IMR-90 (cell line): ENCODE data around the gene LTO1. TPM values are rescaled to one million over a fixed set of nuclear protein-coding genes. Genes with fewer than 3 reads are reported as not detected.

Experiments used
- ATAC-seq: fragments of 200-7000 bp; cut with Tn5 transposase; 2 replicates; pipeline ENCODE4 v1.9.1; 2020; ENCODE audit warnings: low read depth, mild to moderate bottlenecking, moderate library complexity
- BruUV-seq: library from RNA; stranded (reverse); fragments of 400-500 nt; replicated peaks from 2 replicates; lab custom pipeline; 2021; lab: Mats Ljungman, UMichigan
- CTCF ChIA-PET: fragments of 300-600 bp; formaldehyde crosslinking; extraction: SDS; loops from one replicate; lab custom pipeline; 2021; ENCODE audit warnings: antibody characterized with exemption; lab: Yijun Ruan, JAX
- POLR2A ChIA-PET: fragments of 300-600 bp; sonication (Branson Sonifier 250); formaldehyde crosslinking; loops from one replicate; lab custom pipeline; 2022; ENCODE audit warnings: antibody characterized with exemption; ENCODE audit not compliant: unreplicated experiment; lab: Charles Lee
- DNase-seq: peaks from one replicate; pipeline ENCODE4 v3.0.0; 2013
- H2AFZ ChIP-seq: replicated peaks from 2 replicates; pipeline ENCODE3; 2013; ENCODE audit warnings: low read length, mild to moderate bottlenecking; ENCODE audit not compliant: poor library complexity
- H2AK5ac ChIP-seq: 2 replicates; pipeline ENCODE4 v1.6.1; 2013; ENCODE audit warnings: low read depth, low read length, inconsistent platforms
- H2AK9ac ChIP-seq: replicated peaks from 2 replicates; pipeline ENCODE3; 2013; ENCODE audit warnings: mild to moderate bottlenecking, low read depth, low read length, moderate library complexity; ENCODE audit not compliant: poor library complexity
- H2BK120ac ChIP-seq: 2 replicates; pipeline ENCODE4 v1.6.1; 2013; ENCODE audit warnings: low read depth, low read length, inconsistent platforms
- H2BK15ac ChIP-seq: 3 replicates; pipeline ENCODE4 v1.6.1; 2013; ENCODE audit warnings: low read depth, low read length, inconsistent platforms
- H2BK20ac ChIP-seq: 2 replicates; pipeline ENCODE4 v1.6.1; 2013; ENCODE audit warnings: low read depth, mild to moderate bottlenecking, inconsistent platforms, low read length, moderate library complexity
- H2BK5ac ChIP-seq: 2 replicates; pipeline ENCODE4 v1.6.1; 2013; ENCODE audit warnings: mild to moderate bottlenecking, low read depth, low read length, inconsistent platforms; ENCODE audit not compliant: poor library complexity, severe bottlenecking
- H3K14ac ChIP-seq: replicated peaks from 2 replicates; pipeline ENCODE4 v1.6.1; 2013; ENCODE audit warnings: low read depth, low read length, inconsistent platforms
- H3K18ac ChIP-seq: 2 replicates; pipeline ENCODE4 v1.6.1; 2013; ENCODE audit warnings: low read depth, low read length, control low read depth
- H3K23ac ChIP-seq: 2 replicates; pipeline ENCODE4 v1.6.1; 2013; ENCODE audit warnings: low read depth, low read length, inconsistent platforms
- H3K27ac ChIP-seq: 2 replicates; pipeline ENCODE4 v1.5.1; 2013; ENCODE audit warnings: mild to moderate bottlenecking, control low read depth, low read length; ENCODE audit not compliant: insufficient read depth
- H3K27me3 ChIP-seq: 2 replicates; pipeline ENCODE4 v1.6.1; 2013; ENCODE audit warnings: low read length; ENCODE audit not compliant: control insufficient read depth, insufficient read depth
- H3K36me3 ChIP-seq: 2 replicates; pipeline ENCODE4 v1.6.1; 2013; ENCODE audit warnings: low read length, mixed read lengths; ENCODE audit not compliant: control insufficient read depth, insufficient read depth
- H3K4ac ChIP-seq: 2 replicates; pipeline ENCODE4 v1.6.1; 2013; ENCODE audit warnings: low read depth, low read length, inconsistent platforms
- H3K4me1 ChIP-seq: 2 replicates; pipeline ENCODE4 v1.6.1; 2013; ENCODE audit warnings: low read length, mixed read lengths; ENCODE audit not compliant: control insufficient read depth, insufficient read depth
- H3K4me2 ChIP-seq: 2 replicates; pipeline ENCODE4 v1.6.1; 2013; ENCODE audit warnings: low read depth, mild to moderate bottlenecking, control low read depth, low read length, moderate library complexity
- H3K4me3 ChIP-seq: 2 replicates; pipeline ENCODE4 v1.5.1; 2013; ENCODE audit warnings: low read depth, mild to moderate bottlenecking, control low read depth, low read length, moderate library complexity; ENCODE audit not compliant: insufficient read depth
- H3K56ac ChIP-seq: 2 replicates; pipeline ENCODE4 v1.6.1; 2013; ENCODE audit warnings: low read length, inconsistent platforms; ENCODE audit not compliant: insufficient read depth; ENCODE audit errors: extremely low read depth
- H3K79me1 ChIP-seq, 2 experiments: 2 replicates each; pipeline ENCODE4 v1.6.1; 2013; ENCODE audit warnings: low read length in 2 of 2, inconsistent platforms in 1 of 2, low read depth in 1 of 2
- H3K9ac ChIP-seq: 2 replicates; pipeline ENCODE4 v1.6.1; 2013; ENCODE audit warnings: low read depth, low read length, control low read depth
- H3K9me1 ChIP-seq: 2 replicates; pipeline ENCODE4 v1.6.1; 2013; ENCODE audit warnings: low read length, inconsistent platforms; ENCODE audit not compliant: insufficient read depth
- H3K9me3 ChIP-seq: 2 replicates; pipeline ENCODE4 v1.6.1; 2013; ENCODE audit warnings: low read length; ENCODE audit not compliant: control insufficient read depth, insufficient read depth
- H4K20me1 ChIP-seq: 2 replicates; pipeline ENCODE4 v1.6.1; 2013; ENCODE audit warnings: low read length, inconsistent platforms; ENCODE audit not compliant: insufficient read depth
- H4K5ac ChIP-seq: 2 replicates; pipeline ENCODE4 v1.6.1; 2013; ENCODE audit warnings: mild to moderate bottlenecking, low read depth, low read length, control low read depth
- H4K8ac ChIP-seq, 2 experiments: 2 replicates each; pipeline ENCODE4 v1.6.1; 2013; ENCODE audit warnings: low read depth in 2 of 2, low read length in 2 of 2, control low read depth in 1 of 2, inconsistent platforms in 1 of 2
- H4K91ac ChIP-seq: 2 replicates; pipeline ENCODE4 v1.6.1; 2013; ENCODE audit warnings: low read depth, low read length, inconsistent platforms; ENCODE audit not compliant: insufficient read depth
- BHLHE40 ChIP-seq: fragments of 150-350 bp; IDR thresholded peaks from 2 replicates; pipeline ENCODE4 v1.6.1; 2016; ENCODE audit warnings: mild to moderate bottlenecking, low read depth, low read length
- CEBPB ChIP-seq: IDR thresholded peaks from 2 replicates; pipeline ENCODE4 v1.6.1; 2012; ENCODE audit warnings: low read depth, low read length, improper control_type of control experiment
- CTCF ChIP-seq: conservative IDR thresholded peaks from 2 replicates; pipeline ENCODE4 v1.5.1; 2012; ENCODE audit warnings: mild to moderate bottlenecking, low read depth, low read length, improper control_type of control experiment
- FOS ChIP-seq: fragments of 150-350 bp; IDR thresholded peaks from 2 replicates; pipeline ENCODE4 v1.6.1; 2016; ENCODE audit warnings: low read depth, low read length
- MAFK ChIP-seq: IDR thresholded peaks from 2 replicates; pipeline ENCODE4 v1.6.1; 2012; ENCODE audit warnings: low read depth, low read length, improper control_type of control experiment
- MAZ ChIP-seq: IDR thresholded peaks from 2 replicates; pipeline ENCODE4 v1.6.1; 2012; ENCODE audit warnings: low read depth, mild to moderate bottlenecking, low read length, improper control_type of control experiment, moderate library complexity, borderline replicate concordance
- RAD21 ChIP-seq: IDR thresholded peaks from 2 replicates; pipeline ENCODE4 v1.6.1; 2012; ENCODE audit warnings: low read length, improper control_type of control experiment
- RCOR1 ChIP-seq: IDR thresholded peaks from 2 replicates; pipeline ENCODE4 v1.6.1; 2012; ENCODE audit warnings: mild to moderate bottlenecking, low read length, improper control_type of control experiment; ENCODE audit not compliant: insufficient replicate concordance
- USF2 ChIP-seq: fragments of 150-350 bp; IDR thresholded peaks from 2 replicates; pipeline ENCODE4 v1.6.1; 2017; ENCODE audit warnings: mild to moderate bottlenecking, antibody characterized with exemption, low read length, low read depth
- WGBS, 2 experiments: methylation state at CpG; one replicate each; pipeline versions ENCODE4 v1.1.5 to v1.1.7; 2013; ENCODE audit warnings: missing lambda C conversion rate in 2 of 2; ENCODE audit not compliant: insufficient read length in 1 of 2; ENCODE audit errors: extremely low coverage in 2 of 2; 5-methylcytosine and 5-hydroxymethylcytosine counted together
- dilution Hi-C: fragments of 300-500 bp; cut with HindIII; formaldehyde crosslinking; loops from one replicate; pipeline ENCODE4 v1.14.3; 2018; ENCODE audit warnings: low sequenced_read_pairs; ENCODE audit not compliant: unreplicated experiment
- in situ Hi-C: fragments of 300-500 bp; cut with MboI; formaldehyde crosslinking; loops from 3 replicates; pipeline ENCODE4 v1.14.3; 2019; ENCODE audit warnings: low sequenced_read_pairs, inconsistent platforms, mixed read lengths
- intact Hi-C: fragments of 100-400 bp; cut with micrococcal nuclease; formaldehyde crosslinking; loops from 2 replicates; pipeline ENCODE4 v1.10.0; 2022
- polyA plus RNA-seq, 3 experiments: library from polyadenylated mRNA; depleted of rRNA; stranded (reverse); fragments of >200 nt; gene quantifications; 2 replicates each; pipeline ENCODE4 v1.2.3, GENCODE V29; 2012; ENCODE audit warnings: low replicate concordance in 1 of 3
- total RNA-seq: library from RNA; depleted of rRNA; stranded (reverse); fragments of >200 nt; gene quantifications from 2 replicates; pipeline ENCODE4 v1.2.3, GENCODE V29; 2012

Gene LTO1
- total and polyA plus RNA-seq, 2 of the 4 experiments (the other 2 are of a cell fraction), result 8.2 to 23.5 TPM

GRCh38 chr11:69685348-69685747 is 10.2 kb upstream of the LTO1 start:
- Histone ChIP-seq H3K9me1 (no peaks in the 10 kb centered on the region), H3K9me3 (0 out of 2 replicates have a peak, but pooled peaks cover 2% of the 10 kb centered on the region), H4K5ac (no peak overlapping the region), H2AK9ac (peak overlapping the region; percentile 34), H2BK20ac (no peak overlapping the region), H2AK5ac (no peak overlapping the region), H3K14ac (no peak overlapping the region), H4K20me1 (0 out of 2 replicates have a peak, but pooled peaks cover 4% of the 10 kb centered on the region), H3K18ac (no peak overlapping the region), H2AFZ (peak overlapping the region; percentile 83), H2BK120ac (no peak overlapping the region), H2BK15ac (no peak overlapping the region), H3K36me3 (no peaks in the 10 kb centered on the region), H3K23ac (no peak overlapping the region), H3K4me1 (no peaks in the 10 kb centered on the region), H3K9ac (no peak overlapping the region), H3K4me2 (no peak overlapping the region), H3K4me3 (no peak overlapping the region), H3K4ac (no peak overlapping the region), H2BK5ac (no peak overlapping the region), H4K8ac (no peak overlapping the region), H4K91ac (no peak overlapping the region), H3K79me1 (no peaks in the 10 kb centered on the region), H3K27ac (no peak overlapping the region), H3K56ac (no peak overlapping the region), H3K27me3 (peaks cover 3% of the 10 kb centered on the region; the same call in 1 of the 2 replicates)
- ChIA-PET POLR2A (no interaction called here), CTCF (no interaction called here)
- ATAC-seq (no peak), DNase-seq (no peak)
- TF ChIP-seq CEBPB, result no peak
- no peak for TF ChIP-seq RAD21
- no peak for TF ChIP-seq MAFK
- no peak for TF ChIP-seq USF2
- no peak for TF ChIP-seq RCOR1
- TF ChIP-seq BHLHE40, result no peak
- TF ChIP-seq FOS, result no peak
- TF ChIP-seq MAZ, result no peak
- no peak for TF ChIP-seq CTCF
- no TSS peak for BruUV-seq
- in situ Hi-C loops, result loop anchor here (5.0 kb wide), 2 partner anchors 207 to 512 kb away; no protein-coding TSS in a partner anchor
- WGBS, 2 experiments, result 67% methylated on average over 6 of the region's 8 CpGs; no CpG with 5 or more reads in 1 of the 2 experiments
- dilution Hi-C loops, result no loop called here
- intact Hi-C loops, result loop anchor here (2.0 kb wide), 1 partner anchor 511 kb away; no protein-coding TSS in a partner anchor
